CD4-positive, alpha-beta memory T cell (primary cell): ENCODE data around the gene PDE2A. TPM values are rescaled to one million over a fixed set of nuclear protein-coding genes. Genes with fewer than 3 reads are reported as not detected.

Experiments
- CTCF ChIA-PET: fragments of 350-600 bp; sonication (Branson Sonifier 250); formaldehyde crosslinking; loops from one replicate; lab custom pipeline; 2021; ENCODE audit warnings: inconsistent platforms; ENCODE audit not compliant: partially characterized antibody; lab: Charles Lee
- POLR2A ChIA-PET: fragments of 350-600 bp; sonication (Branson Sonifier 250); formaldehyde crosslinking; loops from one replicate; lab custom pipeline; 2021; ENCODE audit not compliant: partially characterized antibody; lab: Charles Lee
- DNase-seq, 5 donors: peaks; one replicate each; pipeline versions ENCODE4 v3.0.0 to v3.0.0-alpha.2; 2020 to 2022; ENCODE audit warnings: mixed read lengths in 1 of 5
- H3K27ac ChIP-seq: one replicate; pipeline ENCODE4 v1.7.0; 2013; ENCODE audit warnings: low read depth, low read length
- H3K27me3 ChIP-seq: 2 replicates; pipeline ENCODE4 v1.7.0; 2013; ENCODE audit warnings: mild to moderate bottlenecking, low read length, moderate library complexity; ENCODE audit not compliant: insufficient read depth
- H3K36me3 ChIP-seq: 2 replicates; pipeline ENCODE4 v1.7.0; 2013; ENCODE audit warnings: mild to moderate bottlenecking, low read length, moderate library complexity; ENCODE audit not compliant: insufficient read depth
- H3K4me1 ChIP-seq: 2 replicates; pipeline ENCODE4 v1.7.0; 2013; ENCODE audit warnings: mild to moderate bottlenecking, low read length, moderate library complexity; ENCODE audit not compliant: insufficient read depth
- H3K4me3 ChIP-seq, 2 donors: one replicate each; pipeline ENCODE4 v1.7.0; 2013; ENCODE audit warnings: low read length in 2 of 2, mild to moderate bottlenecking in 1 of 2
- H3K9me3 ChIP-seq, 2 donors: one replicate each; pipeline ENCODE4 v1.7.0; 2013; ENCODE audit warnings: low read length in 2 of 2, control low read depth in 1 of 2; ENCODE audit not compliant: control insufficient read depth in 1 of 2
- H3K27ac Mint-ChIP-seq, 7 donors: one replicate each; pipeline ENCODE4 v1.8.0; 2020 to 2021; ENCODE audit warnings: mixed read lengths in 7 of 7, mild to moderate bottlenecking in 6 of 7, inconsistent platforms in 3 of 7, moderate library complexity in 3 of 7
- H3K27me3 Mint-ChIP-seq, 2 donors: one replicate each; pipeline ENCODE4 v1.8.0; 2020 to 2021; ENCODE audit warnings: mixed read lengths in 2 of 2
- H3K36me3 Mint-ChIP-seq, 2 donors: one replicate each; pipeline ENCODE4 v1.8.0; 2020 to 2021; ENCODE audit warnings: mixed read lengths in 2 of 2, inconsistent platforms in 1 of 2, mild to moderate bottlenecking in 1 of 2
- H3K4me1 Mint-ChIP-seq, 4 donors: one replicate each; pipeline ENCODE4 v1.8.0; 2020 to 2021; ENCODE audit warnings: mixed read lengths in 4 of 4, mild to moderate bottlenecking in 1 of 4
- H3K4me3 Mint-ChIP-seq, 8 donors: one replicate each; pipeline ENCODE4 v1.8.0; 2020 to 2021; ENCODE audit warnings: mixed read lengths in 8 of 8, mild to moderate bottlenecking in 7 of 8, moderate library complexity in 6 of 8, inconsistent platforms in 3 of 8
- H3K9me3 Mint-ChIP-seq, 8 donors: one replicate each; pipeline ENCODE4 v1.8.0; 2020 to 2021; ENCODE audit warnings: mixed read lengths in 8 of 8, mild to moderate bottlenecking in 5 of 8, inconsistent platforms in 3 of 8, moderate library complexity in 1 of 8
- intact Hi-C: fragments of 100-400 bp; cut with micrococcal nuclease; formaldehyde crosslinking; loops from one replicate; pipeline ENCODE4 v1.15.1; 2023
- polyA plus RNA-seq, 2 donors: library from polyadenylated mRNA; unstranded; fragments of 300-500 nt; fragmentation: Illumina TruSeq; gene quantifications; one replicate each; pipeline ENCODE4 v1.2.3, GENCODE V29; 2021
- total RNA-seq, 2 experiments: library from RNA; stranded (reverse); gene quantifications; one replicate each; pipeline ENCODE4 v1.2.3, GENCODE V29; 2021

PDE2A gene
- total and polyA plus RNA-seq, 4 experiments from 2014 or later: 0.11 to 1.7 (median 0.98) TPM

GRCh38 chr11:72579816-72580641 lies 94.2 kb downstream of the PDE2A start:
- Histone ChIP-seq H3K36me3 (no peaks in the 10 kb centered on the region), H3K27me3 (no peaks in the 10 kb centered on the region), H3K4me3 (no peak overlapping the region), H3K4me1 (peaks cover 10% of the 10 kb centered on the region), H3K9me3 (no peaks in the 10 kb centered on the region), H3K27ac (no peak overlapping the region)
- POLR2A ChIA-PET: no interaction called here
- H3K36me3 Mint-ChIP-seq: no peaks in the 10 kb centered on the region
- H3K4me3 Mint-ChIP-seq: no peak overlapping the region
- intact Hi-C loops: no loop called here
- peaks cover 0 to 11% (median 6%) of the 10 kb centered on the region in 4 donors for H3K4me1 Mint-ChIP-seq
- H3K27me3 Mint-ChIP-seq: no peaks in the 10 kb centered on the region
- no peak for DNase-seq
- CTCF ChIA-PET: no interaction called here
- H3K27ac Mint-ChIP-seq: no peak overlapping the region
- H3K9me3 Mint-ChIP-seq: no peaks in the 10 kb centered on the region

- Mint-ChIP-seq H3K4me1 (peaks cover 0 to 4% (median 0%) of the 10 kb centered on the region in 4 donors), H3K4me3 (no peak overlapping the region), H3K27me3 (peaks cover 0 to 4% of the 10 kb centered on the region in 2 donors), H3K9me3 (no peaks in the 10 kb centered on the region), H3K36me3 (no peaks in the 10 kb centered on the region), H3K27ac (no peak overlapping the region)
- no peak for DNase-seq
- intact Hi-C loops: no loop called here
- CTCF ChIA-PET: no interaction called here
- H3K4me1 ChIP-seq: peaks cover 1% of the 10 kb centered on the region
- no peaks in the 10 kb centered on the region for H3K9me3 ChIP-seq
- H3K27me3 ChIP-seq: no peaks in the 10 kb centered on the region
- H3K36me3 ChIP-seq: no peaks in the 10 kb centered on the region
- POLR2A ChIA-PET: no interaction called here
- no peak overlapping the region for H3K27ac ChIP-seq
- no peak overlapping the region for H3K4me3 ChIP-seq
Observed at GRCh38 chr11:72578991-72579815, 95.0 kb downstream of the PDE2A start.

DNA sequence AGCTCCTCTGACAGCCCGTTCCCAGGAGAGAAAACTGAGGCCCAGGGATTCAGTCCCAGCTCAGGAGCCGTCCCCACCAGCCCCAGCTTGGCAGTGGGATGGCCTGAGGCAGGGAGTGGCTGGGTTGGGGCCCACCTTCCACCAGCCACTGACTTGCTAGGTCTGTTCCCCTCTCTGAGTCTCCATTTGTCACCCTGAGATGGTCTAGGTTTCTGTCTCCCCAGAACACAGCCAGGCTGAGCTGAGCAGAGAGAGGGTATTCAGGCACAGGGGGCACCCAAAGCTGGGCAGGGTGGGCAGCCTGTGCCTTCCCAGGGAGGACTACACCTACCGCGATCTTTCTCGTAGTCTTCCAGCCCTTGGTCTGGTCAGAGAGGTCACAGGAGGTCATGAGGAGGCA lies 95.7 kb downstream of the PDE2A start:
- intact Hi-C loops: no loop called here
- Histone ChIP-seq H3K27ac (no peak overlapping the region), H3K36me3 (no peaks in the 10 kb centered on the region), H3K4me1 (no peaks in the 10 kb centered on the region), H3K9me3 (no peaks in the 10 kb centered on the region), H3K4me3 (no peak overlapping the region), H3K27me3 (no peaks in the 10 kb centered on the region)
- H3K4me3 Mint-ChIP-seq: no peak overlapping the region
- peaks cover 0 to 1% (median under 1%) of the 10 kb centered on the region in 4 donors for H3K4me1 Mint-ChIP-seq
- H3K36me3 Mint-ChIP-seq: no peaks in the 10 kb centered on the region
- ChIA-PET POLR2A (no interaction called here), CTCF (no interaction called here)
- peaks cover 0 to 7% of the 10 kb centered on the region in 2 donors for H3K27me3 Mint-ChIP-seq
- no peaks in the 10 kb centered on the region for H3K9me3 Mint-ChIP-seq
- H3K27ac Mint-ChIP-seq: no peak overlapping the region
- no peak for DNase-seq

- Mint-ChIP-seq H3K36me3 (no peaks in the 10 kb centered on the region), H3K27me3 (peaks cover 3 to 7% of the 10 kb centered on the region in 2 donors), H3K27ac (no peak overlapping the region), H3K4me3 (no peak overlapping the region), H3K4me1 (peaks cover 0 to 4% (median 1%) of the 10 kb centered on the region in 4 donors), H3K9me3 (no peaks in the 10 kb centered on the region)
- H3K4me1 ChIP-seq: no peaks in the 10 kb centered on the region
- DNase-seq: no peak
- intact Hi-C loops: no loop called here
- no peaks in the 10 kb centered on the region for H3K9me3 ChIP-seq
- no peak overlapping the region for H3K4me3 ChIP-seq
- no peak overlapping the region for H3K27ac ChIP-seq
- ChIA-PET POLR2A (no interaction called here), CTCF (interaction anchor here (1.5 kb wide), 1 partner anchor 107 kb away, joined by 5 read pairs; no protein-coding TSS in a partner anchor)
- no peaks in the 10 kb centered on the region for H3K36me3 ChIP-seq
- no peaks in the 10 kb centered on the region for H3K27me3 ChIP-seq
Observed at GRCh38 chr11:72578051-72578450, 96.2 kb downstream of the PDE2A start.

DNA sequence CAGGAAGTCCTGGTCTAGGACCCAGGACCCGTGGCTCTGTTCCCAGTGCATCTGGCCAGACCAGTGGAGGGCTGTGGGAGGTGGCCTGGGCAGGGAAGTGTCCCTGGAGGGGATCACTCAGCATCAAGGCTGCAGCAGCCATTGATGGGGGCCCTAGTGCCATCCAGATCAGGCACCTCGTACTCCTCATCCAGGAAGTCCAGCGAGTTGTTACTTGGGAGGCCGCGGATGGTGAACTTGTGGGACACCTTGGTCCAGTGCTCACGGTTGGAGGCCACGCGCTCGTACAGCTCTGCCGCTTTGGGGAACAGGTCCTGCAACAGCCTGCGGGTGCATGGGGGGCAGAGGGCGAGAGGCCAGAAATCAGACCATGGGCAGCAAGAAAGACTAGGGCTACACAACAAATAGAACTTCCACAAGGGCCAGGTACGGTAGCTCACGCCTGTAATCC lies 96.9 kb downstream of the PDE2A start:
- no peaks in the 10 kb centered on the region for H3K36me3 ChIP-seq
- CTCF ChIA-PET: interaction anchor here (1.5 kb wide), 1 partner anchor 106 kb away, joined by 5 read pairs; no protein-coding TSS in a partner anchor
- no peaks in the 10 kb centered on the region for H3K27me3 ChIP-seq
- Mint-ChIP-seq H3K9me3 (no peaks in the 10 kb centered on the region), H3K36me3 (no peaks in the 10 kb centered on the region), H3K27me3 (peaks cover 3 to 7% of the 10 kb centered on the region in 2 donors), H3K4me3 (no peak overlapping the region), H3K4me1 (peaks cover 0 to 4% (median 1%) of the 10 kb centered on the region in 4 donors), H3K27ac (no peak overlapping the region)
- H3K27ac ChIP-seq: no peak overlapping the region
- no peak for DNase-seq
- intact Hi-C loops: no loop called here
- no peaks in the 10 kb centered on the region for H3K9me3 ChIP-seq
- POLR2A ChIA-PET: no interaction called here
- H3K4me1 ChIP-seq: no peaks in the 10 kb centered on the region
- H3K4me3 ChIP-seq: no peak overlapping the region

DNA sequence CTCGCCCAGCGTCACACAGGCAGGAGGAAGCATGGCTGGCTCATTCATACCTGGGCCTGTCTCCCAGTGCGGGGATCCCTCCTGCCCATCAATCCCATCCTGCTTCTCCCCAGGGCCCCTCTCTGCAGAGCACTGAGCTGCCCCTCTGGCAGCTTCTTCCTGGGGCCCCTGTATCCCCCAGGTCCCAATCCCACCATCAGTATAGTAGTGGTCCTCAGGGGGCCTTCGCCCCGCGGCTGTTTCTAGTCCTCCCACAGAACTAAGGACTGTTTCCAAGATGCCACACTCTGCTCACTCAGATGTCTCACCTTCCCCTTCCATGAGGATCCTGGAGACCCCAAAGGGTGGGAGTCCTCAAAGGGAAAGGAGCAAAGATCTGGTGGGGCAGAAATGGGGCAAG lies 97.6 kb downstream of the PDE2A start:
- H3K27ac ChIP-seq: no peak overlapping the region
- no peaks in the 10 kb centered on the region for H3K9me3 ChIP-seq
- no peaks in the 10 kb centered on the region for H3K36me3 ChIP-seq
- no peaks in the 10 kb centered on the region for H3K27me3 ChIP-seq
- Mint-ChIP-seq H3K9me3 (no peaks in the 10 kb centered on the region), H3K36me3 (no peaks in the 10 kb centered on the region), H3K4me3 (no peak overlapping the region), H3K27me3 (peaks cover 4 to 8% of the 10 kb centered on the region in 2 donors), H3K4me1 (peaks cover 0 to 4% (median 1%) of the 10 kb centered on the region in 4 donors), H3K27ac (no peak overlapping the region)
- POLR2A ChIA-PET: no interaction called here
- CTCF ChIA-PET: interaction anchor here (1.5 kb wide), 1 partner anchor 105 kb away, joined by 5 read pairs; no protein-coding TSS in a partner anchor
- H3K4me1 ChIP-seq: no peaks in the 10 kb centered on the region
- DNase-seq: no peak
- no peak overlapping the region for H3K4me3 ChIP-seq
- intact Hi-C loops: no loop called here

DNA sequence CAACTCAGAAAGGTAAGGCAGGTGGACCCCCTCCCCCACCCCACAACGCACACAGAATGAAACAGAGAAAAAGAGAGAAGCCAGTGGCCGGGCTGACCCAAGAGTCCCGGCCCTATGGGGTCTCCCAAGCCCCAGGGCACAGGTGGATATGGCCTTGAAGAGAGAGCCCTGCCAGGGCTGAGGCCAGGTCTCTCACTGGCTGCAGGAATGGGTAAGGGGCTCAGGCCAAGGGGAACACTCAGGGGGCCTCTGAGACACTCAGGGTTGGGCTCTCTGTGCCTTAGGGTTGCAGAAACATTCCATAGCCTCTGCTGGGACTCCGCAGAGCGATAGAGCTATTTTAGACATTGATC lies 98.0 kb downstream of the PDE2A start:
- Histone ChIP-seq H3K27me3 (no peaks in the 10 kb centered on the region), H3K4me3 (no peak overlapping the region), H3K36me3 (no peaks in the 10 kb centered on the region), H3K27ac (no peak overlapping the region), H3K4me1 (no peaks in the 10 kb centered on the region), H3K9me3 (no peaks in the 10 kb centered on the region)
- H3K36me3 Mint-ChIP-seq: no peaks in the 10 kb centered on the region
- H3K9me3 Mint-ChIP-seq: no peaks in the 10 kb centered on the region
- ChIA-PET POLR2A (no interaction called here), CTCF (no interaction called here)
- H3K4me3 Mint-ChIP-seq: no peak overlapping the region
- H3K4me1 Mint-ChIP-seq: peaks cover 0 to 4% (median 1%) of the 10 kb centered on the region in 4 donors
- peaks cover 6 to 8% of the 10 kb centered on the region in 2 donors for H3K27me3 Mint-ChIP-seq
- H3K27ac Mint-ChIP-seq: no peak overlapping the region
- intact Hi-C loops: no loop called here
- no peak for DNase-seq
